Activated CD4-positive, alpha-beta memory T cell treated with anti-CD3 and anti-CD28 coated beads, Interleukin-2, amount 10 ng/mL, durations not matched to agents 7 days and 5 days (primary cell): ENCODE results near the gene CEP70. TPM values are rescaled to one million over a fixed set of nuclear protein-coding genes. Genes with fewer than 3 reads are reported as not detected.
"Not testable (repeated sequence)": the region's sequence is repeated elsewhere in the genome, so short reads cannot be mapped to it uniquely, and the experiment has no call there.

ENCODE experiments used
- CTCF ChIA-PET: fragments of 350-600 bp; sonication (Branson Sonifier 250); formaldehyde crosslinking; loops from one replicate; lab custom pipeline; 2021; ENCODE audit warnings: antibody characterized with exemption, inconsistent platforms; lab: Charles Lee
- POLR2A ChIA-PET: fragments of 350-600 bp; sonication (Branson Sonifier 250); formaldehyde crosslinking; loops from one replicate; lab custom pipeline; 2021; ENCODE audit warnings: antibody characterized with exemption; lab: Charles Lee
- DNase-seq: peaks from one replicate; pipeline ENCODE4 v3.0.0-alpha.2; 2020
- H3K27ac Mint-ChIP-seq: one replicate; pipeline ENCODE4 v1.8.0; 2021; ENCODE audit warnings: mild to moderate bottlenecking, mixed read lengths
- H3K27me3 Mint-ChIP-seq: one replicate; pipeline ENCODE4 v1.8.0; 2021; ENCODE audit warnings: mixed read lengths
- H3K36me3 Mint-ChIP-seq: one replicate; pipeline ENCODE4 v1.8.0; 2021; ENCODE audit warnings: low read depth, mixed read lengths
- H3K4me1 Mint-ChIP-seq: one replicate; pipeline ENCODE4 v1.8.0; 2021; ENCODE audit warnings: mixed read lengths
- H3K4me3 Mint-ChIP-seq: one replicate; pipeline ENCODE4 v1.8.0; 2021; ENCODE audit warnings: mild to moderate bottlenecking, mixed read lengths
- H3K9me3 Mint-ChIP-seq: one replicate; pipeline ENCODE4 v1.8.0; 2021; ENCODE audit warnings: mixed read lengths
- total RNA-seq, 2 experiments: library from RNA; stranded (reverse); gene quantifications; one replicate each; pipeline ENCODE4 v1.2.3, GENCODE V29; 2021

Gene CEP70
- total RNA-seq, 2 experiments from 2014 or later, result 9.0 to 9.6 TPM

DNA sequence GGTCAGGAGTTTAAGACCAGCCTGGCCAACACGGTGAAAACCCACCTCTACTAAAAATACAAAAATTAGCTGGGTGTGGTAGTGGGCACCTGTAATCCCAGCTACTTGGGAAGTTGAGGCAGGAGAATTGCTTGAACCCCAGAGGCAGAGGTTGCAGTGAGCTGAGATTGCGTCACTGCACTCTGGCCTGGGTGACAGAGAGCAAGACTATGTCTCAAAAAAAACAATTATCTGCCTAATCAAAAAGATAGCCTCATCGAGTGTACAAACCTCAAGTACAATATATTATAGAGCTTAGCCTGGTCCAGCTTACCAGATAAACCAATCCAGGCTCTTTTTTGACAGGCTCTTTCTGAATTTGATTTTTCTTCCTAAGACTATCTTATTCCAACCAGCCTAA, 98.4 kb downstream of the CEP70 start:
- H3K27me3 Mint-ChIP-seq, H3K4me3 Mint-ChIP-seq, H3K9me3 Mint-ChIP-seq, POLR2A ChIA-PET, H3K36me3 Mint-ChIP-seq, H3K27ac Mint-ChIP-seq, DNase-seq, H3K4me1 Mint-ChIP-seq: not testable (repeated sequence)
- CTCF ChIA-PET, result interaction anchor here (0.8 kb wide), 1 partner anchor 16 kb away, joined by 4 read pairs; no protein-coding TSS in a partner anchor

DNA sequence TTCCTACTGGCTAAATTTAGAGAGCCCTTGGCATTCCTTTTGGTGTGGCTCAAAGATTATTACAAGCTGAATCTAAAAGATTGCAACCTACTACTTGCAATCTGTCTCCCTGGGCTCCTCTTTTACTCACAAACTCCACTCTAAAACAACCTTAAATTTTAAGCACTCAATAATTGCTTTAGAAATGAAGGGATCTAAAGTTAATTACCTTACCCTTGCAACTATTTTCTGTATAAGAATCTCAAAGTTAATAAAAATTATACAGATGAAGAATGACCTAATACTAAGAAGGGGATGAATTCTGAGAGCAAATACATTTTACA, 99.5 kb downstream of the CEP70 start:
- H3K36me3 Mint-ChIP-seq, result no peaks in the 10 kb centered on the region
- DNase-seq, result no peak
- H3K4me3 Mint-ChIP-seq, result no peak overlapping the region
- no peak overlapping the region for H3K27ac Mint-ChIP-seq
- ChIA-PET POLR2A (no interaction called here), CTCF (no interaction called here)
- H3K27me3 Mint-ChIP-seq, result no peaks in the 10 kb centered on the region
- H3K4me1 Mint-ChIP-seq, result peaks cover 8% of the 10 kb centered on the region
- no peaks in the 10 kb centered on the region for H3K9me3 Mint-ChIP-seq

DNA sequence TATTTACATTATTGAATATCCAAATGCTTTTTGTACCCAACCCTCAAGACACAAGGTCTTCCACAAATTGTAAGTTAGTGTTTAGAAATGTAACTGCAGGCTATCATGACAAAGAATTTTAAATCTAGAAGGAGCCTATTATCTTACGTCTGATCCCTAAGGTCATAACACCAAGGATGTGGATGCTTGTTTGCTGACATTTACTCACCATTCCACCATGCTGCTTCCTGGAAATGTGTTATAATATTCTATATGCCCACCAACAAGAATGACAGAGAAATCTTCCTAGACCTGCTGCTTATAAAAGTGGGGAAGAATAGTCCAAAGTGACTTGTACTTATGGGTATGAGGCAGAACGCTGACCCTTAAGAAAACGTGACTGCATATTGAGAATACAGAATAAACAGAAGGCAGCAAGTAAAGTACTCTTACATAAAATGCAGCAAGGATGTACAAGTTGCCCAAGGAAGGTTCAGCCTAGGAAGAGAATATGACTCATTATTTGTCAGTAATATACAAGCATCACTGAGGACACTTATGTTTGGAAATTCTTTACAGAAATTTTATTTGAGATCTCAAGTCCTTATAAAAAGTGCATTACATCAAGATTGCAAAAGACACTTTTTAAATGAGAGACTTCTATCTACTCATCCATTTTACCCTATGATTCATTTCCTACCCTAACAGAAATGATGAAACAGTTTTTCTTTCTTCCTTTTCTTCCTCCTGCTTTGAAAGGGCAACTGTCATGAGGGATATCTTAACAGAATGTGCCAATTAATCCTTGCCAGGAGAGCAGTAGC, 100.1 kb downstream of the CEP70 start:
- DNase-seq, result no peak
- ChIA-PET POLR2A (no interaction called here), CTCF (no interaction called here)
- Mint-ChIP-seq H3K9me3 (peaks cover 2% of the 10 kb centered on the region), H3K27me3 (peaks cover 2% of the 10 kb centered on the region), H3K27ac (no peak overlapping the region), H3K4me3 (no peak overlapping the region), H3K4me1 (peaks cover 8% of the 10 kb centered on the region), H3K36me3 (no peaks in the 10 kb centered on the region)

DNA sequence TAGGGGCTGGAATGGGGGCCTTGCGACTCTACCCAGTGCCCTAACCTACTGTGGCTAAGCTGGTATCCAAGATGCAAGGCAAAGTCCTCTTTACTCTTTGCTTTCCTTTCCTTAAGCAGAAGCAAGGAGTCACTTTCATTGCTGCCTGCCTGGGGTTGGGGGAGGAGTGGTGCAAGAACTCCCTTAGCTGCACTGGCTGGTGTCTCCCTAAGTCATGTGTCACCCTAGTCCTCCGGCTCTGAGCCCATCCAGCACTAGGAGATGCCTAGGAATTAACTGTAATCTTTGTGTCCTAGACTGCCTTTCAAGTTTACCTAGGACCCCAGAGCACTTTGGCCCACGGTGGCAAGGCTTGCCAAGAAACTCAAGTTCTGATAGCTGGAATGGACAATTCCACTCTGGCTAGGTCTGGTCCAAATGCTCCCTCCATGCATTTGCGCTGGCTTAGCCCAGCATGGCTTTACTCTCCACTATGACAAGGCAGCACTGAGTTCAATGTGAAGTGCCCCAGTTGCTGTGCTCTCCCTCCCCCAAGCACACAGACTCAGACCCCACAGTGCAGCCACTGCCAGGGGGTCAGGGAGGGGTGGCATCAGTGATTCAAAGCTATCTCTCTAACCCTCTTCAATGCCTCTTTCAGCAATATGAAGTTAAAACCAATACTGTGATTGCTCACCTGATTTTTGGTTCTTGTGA, 100.9 kb downstream of the CEP70 start:
- POLR2A ChIA-PET, result no interaction called here
- CTCF ChIA-PET, result no interaction called here
- Mint-ChIP-seq H3K9me3 (peaks cover 6% of the 10 kb centered on the region), H3K4me1 (peaks cover 8% of the 10 kb centered on the region), H3K27ac (no peak overlapping the region), H3K36me3 (peaks cover 4% of the 10 kb centered on the region), H3K27me3 (peaks cover 4% of the 10 kb centered on the region), H3K4me3 (no peak overlapping the region)
- DNase-seq, result no peak

DNA sequence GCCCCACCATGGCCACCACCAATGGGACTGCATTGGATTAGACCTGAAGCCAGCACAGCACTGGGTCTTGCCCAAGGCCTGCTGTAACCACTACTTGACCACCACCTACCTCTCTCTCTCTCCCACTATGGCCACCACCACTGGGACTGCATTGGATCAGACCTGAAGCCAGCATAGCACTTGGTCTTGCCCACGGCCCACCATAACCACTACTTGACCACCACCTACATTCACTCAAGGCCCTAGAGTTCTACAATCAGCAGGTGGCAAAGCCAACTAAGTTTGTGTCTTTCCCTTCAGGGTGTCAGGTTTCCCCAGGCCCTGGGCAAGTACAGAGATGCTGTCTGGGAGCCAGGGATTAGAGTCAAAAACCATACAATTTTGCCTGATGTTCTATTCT, 102.1 kb downstream of the CEP70 start:
- no peak for DNase-seq
- peaks cover 4% of the 10 kb centered on the region for H3K27me3 Mint-ChIP-seq
- CTCF ChIA-PET, result no interaction called here
- peaks cover 7% of the 10 kb centered on the region for H3K36me3 Mint-ChIP-seq
- no peak overlapping the region for H3K4me3 Mint-ChIP-seq
- no peak overlapping the region for H3K27ac Mint-ChIP-seq
- H3K4me1 Mint-ChIP-seq, result peaks cover 8% of the 10 kb centered on the region
- POLR2A ChIA-PET, result no interaction called here
- H3K9me3 Mint-ChIP-seq, result peaks cover 13% of the 10 kb centered on the region

DNA sequence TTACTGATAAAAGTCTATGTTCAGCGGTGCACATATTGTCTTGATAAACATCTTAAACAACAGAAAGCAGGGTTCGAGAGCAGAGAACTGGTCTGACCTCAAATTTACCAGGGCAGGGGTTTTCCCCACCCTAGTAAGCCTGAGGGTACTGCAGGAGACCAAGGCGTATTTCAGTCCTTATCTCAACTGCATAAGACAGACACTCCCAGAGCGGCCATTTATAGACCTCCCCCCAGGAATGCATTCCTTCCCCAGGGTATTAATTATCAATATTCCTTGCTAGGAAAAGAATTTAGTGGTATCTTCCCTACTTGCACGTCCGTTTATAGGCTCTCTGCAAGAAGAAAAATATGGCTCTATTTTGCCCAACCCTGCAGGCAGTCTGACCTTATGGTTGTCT, 107.5 kb downstream of the CEP70 start:
- Mint-ChIP-seq H3K9me3 (peaks cover 27% of the 10 kb centered on the region), H3K36me3 (peaks cover 10% of the 10 kb centered on the region)
- H3K4me1 Mint-ChIP-seq, CTCF ChIA-PET, H3K4me3 Mint-ChIP-seq, H3K27me3 Mint-ChIP-seq, H3K27ac Mint-ChIP-seq, POLR2A ChIA-PET, DNase-seq: not testable (repeated sequence)

DNA sequence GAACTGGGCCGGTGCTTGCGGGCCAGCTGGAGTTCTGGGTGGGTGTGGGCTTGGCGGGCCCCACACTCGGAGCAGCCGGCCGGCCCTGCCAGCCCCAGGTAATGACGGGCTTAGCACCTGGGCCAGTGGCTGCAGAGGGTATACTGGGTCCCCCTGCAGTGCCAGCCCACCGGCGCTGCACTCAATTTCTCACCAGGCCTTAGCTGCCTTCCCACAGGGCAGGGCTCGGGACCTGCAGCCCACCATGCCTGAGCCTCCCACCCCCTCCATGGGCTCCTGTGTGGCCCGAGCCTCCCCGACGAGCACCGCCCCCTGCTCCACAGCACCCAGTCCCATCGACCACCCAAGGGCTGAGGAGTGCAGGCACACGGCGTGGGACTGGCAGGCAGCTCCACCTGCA, 109.4 kb downstream of the CEP70 start:
- CTCF ChIA-PET, H3K4me3 Mint-ChIP-seq, POLR2A ChIA-PET, H3K27ac Mint-ChIP-seq, H3K4me1 Mint-ChIP-seq, H3K27me3 Mint-ChIP-seq, DNase-seq: not testable (repeated sequence)
- peaks cover 10% of the 10 kb centered on the region for H3K36me3 Mint-ChIP-seq
- H3K9me3 Mint-ChIP-seq, result peaks cover 27% of the 10 kb centered on the region

DNA sequence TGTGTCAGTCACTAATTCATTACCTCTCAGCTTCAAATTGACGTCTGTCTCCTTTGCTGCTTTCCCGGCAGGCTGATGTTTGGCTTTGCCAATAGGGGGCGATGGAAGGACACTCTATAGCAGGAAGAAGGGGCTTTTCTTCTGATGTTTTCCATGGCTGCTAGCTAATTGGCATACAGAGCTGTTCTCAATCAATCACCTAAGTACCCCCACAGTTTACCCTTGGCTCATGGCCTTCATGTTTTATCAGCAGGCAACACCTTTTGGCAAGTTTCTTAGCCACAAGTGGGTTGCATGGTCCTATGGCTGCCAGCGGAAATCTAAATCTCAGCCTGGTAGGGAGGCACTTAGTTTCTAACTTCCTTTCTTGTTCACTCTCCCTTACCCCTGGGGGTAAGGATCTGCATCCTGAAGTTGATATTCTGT, 114.6 kb downstream of the CEP70 start:
- POLR2A ChIA-PET, result no interaction called here
- Mint-ChIP-seq H3K27me3 (peaks cover 8% of the 10 kb centered on the region), H3K27ac (no peak overlapping the region), H3K4me3 (no peak overlapping the region), H3K9me3 (no peaks in the 10 kb centered on the region), H3K4me1 (no peaks in the 10 kb centered on the region), H3K36me3 (no peaks in the 10 kb centered on the region)
- CTCF ChIA-PET, result interaction anchor here (0.6 to 2.3 kb wide), 16 partner anchors 11 to 444 kb away, joined by 3 to 17 read pairs (median 4); partner anchors contain the start of genes CEP70 and ESYT3
- DNase-seq, result peak; percentile 55

DNA sequence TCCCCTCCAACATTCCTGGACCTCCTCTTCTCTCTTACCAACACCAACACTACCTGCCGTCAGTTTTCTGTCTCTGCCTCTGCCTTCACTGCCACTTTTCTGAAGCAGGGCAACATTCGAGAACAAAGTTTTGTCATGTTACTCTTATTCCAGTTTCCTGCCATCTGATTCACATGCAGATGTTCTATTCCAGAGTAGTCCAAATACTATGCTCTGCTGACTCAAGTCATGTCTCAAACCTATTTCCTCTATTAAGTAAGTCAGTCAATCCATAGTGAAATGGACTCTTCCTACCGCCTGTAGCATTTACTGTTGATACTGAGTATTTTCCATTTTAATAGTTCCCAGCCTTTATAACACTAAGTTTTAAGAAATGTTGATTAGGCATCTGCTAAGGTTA, 116.3 kb downstream of the CEP70 start:
- Mint-ChIP-seq H3K27ac (no peak overlapping the region), H3K4me3 (no peak overlapping the region), H3K9me3 (no peaks in the 10 kb centered on the region), H3K27me3 (peaks cover 6% of the 10 kb centered on the region), H3K4me1 (no peaks in the 10 kb centered on the region), H3K36me3 (no peaks in the 10 kb centered on the region)
- CTCF ChIA-PET, result interaction anchor here (1.0 to 2.1 kb wide), 3 partner anchors 438 to 458 kb away, joined by 7 to 17 read pairs (median 14); no protein-coding TSS in a partner anchor
- POLR2A ChIA-PET, result no interaction called here
- no peak for DNase-seq

DNA sequence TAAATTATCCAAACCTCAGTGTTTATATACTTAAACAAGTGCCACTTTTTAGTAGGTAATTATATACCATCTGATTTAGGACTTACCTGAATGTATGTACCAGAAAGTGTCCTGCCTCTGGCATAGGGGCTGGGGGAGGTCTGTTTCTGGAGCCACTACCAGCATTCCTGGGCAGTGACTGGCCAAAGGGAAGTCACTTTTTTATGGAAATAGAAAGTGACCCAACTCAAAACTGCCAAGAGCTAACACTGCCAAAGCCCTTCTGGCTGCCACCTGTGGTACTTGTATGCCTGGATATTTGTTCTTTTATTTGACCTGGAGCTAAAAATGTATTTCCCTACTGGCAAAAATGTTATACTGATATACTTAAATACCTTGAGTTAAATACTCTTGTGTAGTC, 116.9 kb downstream of the CEP70 start:
- H3K36me3 Mint-ChIP-seq, result no peaks in the 10 kb centered on the region
- DNase-seq, result no peak
- POLR2A ChIA-PET, result no interaction called here
- H3K27me3 Mint-ChIP-seq, result peaks cover 6% of the 10 kb centered on the region
- no peaks in the 10 kb centered on the region for H3K9me3 Mint-ChIP-seq
- H3K27ac Mint-ChIP-seq, result no peak overlapping the region
- no peak overlapping the region for H3K4me3 Mint-ChIP-seq
- H3K4me1 Mint-ChIP-seq, result no peaks in the 10 kb centered on the region
- CTCF ChIA-PET, result no interaction called here

DNA sequence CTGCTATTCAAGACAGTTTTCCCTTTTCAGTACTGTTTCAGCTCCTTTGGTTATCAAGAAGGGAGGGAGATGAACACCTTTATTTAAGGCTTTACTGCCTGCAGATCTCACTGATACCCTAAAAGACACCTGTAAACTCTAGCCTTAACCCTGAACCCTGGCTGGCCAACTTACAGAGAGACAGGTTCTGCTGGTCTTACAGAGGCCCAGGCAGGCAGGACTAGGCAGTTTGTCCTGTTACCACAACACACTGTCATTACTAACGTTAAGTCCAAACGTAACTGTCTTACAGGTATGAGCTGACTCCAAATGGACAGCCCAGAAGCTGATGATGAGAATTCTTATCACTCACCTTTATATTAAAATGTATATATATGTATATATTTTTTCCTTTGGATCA, 117.5 kb downstream of the CEP70 start:
- ChIA-PET POLR2A (no interaction called here), CTCF (no interaction called here)
- H3K9me3 Mint-ChIP-seq, result no peaks in the 10 kb centered on the region
- H3K4me1 Mint-ChIP-seq, result no peaks in the 10 kb centered on the region
- H3K36me3 Mint-ChIP-seq, result no peaks in the 10 kb centered on the region
- no peak overlapping the region for H3K27ac Mint-ChIP-seq
- DNase-seq, result no peak
- peaks cover 6% of the 10 kb centered on the region for H3K27me3 Mint-ChIP-seq
- H3K4me3 Mint-ChIP-seq, result no peak overlapping the region

DNA sequence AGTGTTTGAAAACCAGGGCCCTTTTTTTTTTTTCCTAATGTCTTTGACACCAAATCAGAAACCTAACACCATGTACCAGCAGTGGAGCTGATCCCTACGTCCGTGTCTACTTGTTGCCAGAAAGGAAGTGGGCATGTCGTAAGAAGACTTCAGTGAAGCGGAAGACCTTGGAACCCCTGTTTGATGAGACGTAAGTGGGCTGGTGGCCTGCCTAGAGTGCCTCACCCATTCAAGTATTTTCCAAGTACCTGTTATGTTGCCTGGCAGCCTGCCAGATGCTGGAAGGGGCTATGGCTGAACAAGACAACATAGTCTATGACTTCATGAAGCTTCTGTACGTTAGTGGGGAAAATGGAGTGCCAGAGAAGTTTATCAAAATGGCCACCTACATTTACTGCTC, 119.9 kb downstream of the CEP70 start:
- CTCF ChIA-PET, result interaction anchor here (1.2 kb wide), 1 partner anchor 441 kb away, joined by 4 read pairs; no protein-coding TSS in a partner anchor
- no peaks in the 10 kb centered on the region for H3K36me3 Mint-ChIP-seq
- POLR2A ChIA-PET, result interaction anchor here (0.6 kb wide), 1 partner anchor 462 kb away, joined by 3 read pairs; no protein-coding TSS in a partner anchor
- H3K27ac Mint-ChIP-seq, result no peak overlapping the region
- DNase-seq, result no peak
- H3K27me3 Mint-ChIP-seq, result peaks cover 6% of the 10 kb centered on the region
- no peaks in the 10 kb centered on the region for H3K4me1 Mint-ChIP-seq
- no peaks in the 10 kb centered on the region for H3K9me3 Mint-ChIP-seq
- no peak overlapping the region for H3K4me3 Mint-ChIP-seq

DNA sequence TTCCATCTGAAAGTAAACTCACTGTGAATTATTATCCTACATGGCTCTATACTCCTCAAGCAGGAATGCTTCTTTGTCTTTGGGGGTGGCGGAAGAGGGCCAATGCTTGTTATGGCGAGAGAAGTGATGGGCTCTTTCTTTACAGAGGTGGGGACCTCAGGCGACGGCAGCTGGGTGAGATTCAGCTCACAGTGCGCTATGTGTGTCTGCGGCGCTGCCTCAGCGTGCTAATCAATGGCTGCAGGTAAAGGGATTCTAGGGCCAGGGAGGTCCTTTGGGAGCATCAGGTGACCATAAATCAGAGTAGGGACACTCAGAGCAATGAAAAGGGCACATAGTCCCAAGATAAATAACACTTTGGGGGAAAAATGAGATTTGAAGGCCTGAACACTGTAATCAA, 120.7 kb downstream of the CEP70 start:
- ChIA-PET POLR2A (no interaction called here), CTCF (interaction anchor here (1.2 kb wide), 1 partner anchor 442 kb away, joined by 4 read pairs; no protein-coding TSS in a partner anchor)
- Mint-ChIP-seq H3K9me3 (no peaks in the 10 kb centered on the region), H3K4me1 (no peaks in the 10 kb centered on the region), H3K27ac (no peak overlapping the region), H3K4me3 (no peak overlapping the region), H3K36me3 (no peaks in the 10 kb centered on the region), H3K27me3 (peaks cover 4% of the 10 kb centered on the region)
- DNase-seq, result no peak
